HepG2 (cell line): ENCODE measurements around the gene MYH7B. TPM values are rescaled to one million over a fixed set of nuclear protein-coding genes. Genes with fewer than 3 reads are reported as not detected.
A peak's percentile ranks its signal among the peaks of the same experiment; 100 is the strongest.

Source experiments
- ATRX ChIP-seq: sonication (generic); formaldehyde crosslinking; IDR thresholded peaks from 2 replicates; pipeline ENCODE4 v1.4.0; 2020; ENCODE audit warnings: missing genetic modification reagents, borderline replicate concordance
- FOSL2 ChIP-seq: sonication (generic); formaldehyde crosslinking; IDR thresholded peaks from 2 replicates; pipeline ENCODE4 v1.4.0; 2020; ENCODE audit warnings: missing genetic modification reagents
- HMG20A ChIP-seq: IDR thresholded peaks from 2 replicates; pipeline ENCODE4 v1.6.1; 2016; ENCODE audit warnings: borderline replicate concordance
- HNRNPK ChIP-seq: fragments of 200-400 bp; formaldehyde crosslinking; IDR thresholded peaks from 2 replicates; pipeline ENCODE4 v1.6.1; 2018; ENCODE audit warnings: low read length, low read depth, moderate library complexity, mild to moderate bottlenecking; ENCODE audit not compliant: poor library complexity, severe bottlenecking
- NR2C2 ChIP-seq: sonication (generic); formaldehyde crosslinking; IDR thresholded peaks from 2 replicates; pipeline ENCODE4 v1.4.0; 2020; ENCODE audit warnings: missing genetic modification reagents, mild to moderate bottlenecking, moderate library complexity, borderline replicate concordance
- ZC3H13 ChIP-seq: sonication (generic); formaldehyde crosslinking; IDR thresholded peaks from 2 replicates; pipeline ENCODE4 v1.8.1; 2023; ENCODE audit warnings: mild to moderate bottlenecking, missing genetic modification reagents, moderate library complexity
- ZFP90 ChIP-seq: sonication (generic); formaldehyde crosslinking; IDR thresholded peaks from 2 replicates; pipeline ENCODE4 v1.8.0; 2022; ENCODE audit warnings: missing genetic modification reagents, mild to moderate bottlenecking, inconsistent platforms, borderline replicate concordance
- ZNF235 ChIP-seq: sonication (generic); formaldehyde crosslinking; IDR thresholded peaks from 2 replicates; pipeline ENCODE4 v1.8.1; 2023; ENCODE audit warnings: mild to moderate bottlenecking, missing genetic modification reagents, borderline replicate concordance
- ZNF292 ChIP-seq: sonication (generic); formaldehyde crosslinking; IDR thresholded peaks from 2 replicates; pipeline ENCODE4 v1.8.1; 2022; ENCODE audit warnings: mild to moderate bottlenecking, low read depth, missing genetic modification reagents, borderline replicate concordance
- polyA plus RNA-seq, 8 experiments: library from polyadenylated mRNA; depleted of rRNA in 3 of 8; stranded (reverse) in 7 of 8; unstranded in 1 of 8; fragments of >200 nt; fragmentation: Illumina TruSeq in 4 of 8; extraction: Trizol in 4 of 8; gene quantifications; 2 replicates each; pipeline versions ENCODE4 v1.2.1 to v1.2.3, GENCODE V29; 2011 to 2016; ENCODE audit warnings: low read depth in 4 of 8, missing spikeins in 1 of 8, mixed read lengths in 1 of 8; ENCODE audit not compliant: insufficient read depth in 1 of 8
- total RNA-seq, 5 experiments: library from RNA; depleted of rRNA; stranded (reverse); fragments of >200 nt; fragmentation: Illumina TruSeq; extraction: Trizol; gene quantifications; 2 replicates each; pipeline ENCODE4 v1.2.3, GENCODE V29; 2016; ENCODE audit warnings: low read depth in 1 of 5
- TF ChIP-seq, protein P1 (sequence below): sonication (generic); formaldehyde crosslinking; IDR thresholded peaks from 2 replicates; pipeline ENCODE4 v1.4.0; 2020; ENCODE audit warnings: low read depth, mild to moderate bottlenecking, missing genetic modification reagents
- TF ChIP-seq, protein P2 (sequence below): sonication (generic); formaldehyde crosslinking; IDR thresholded peaks from 2 replicates; pipeline ENCODE4 v1.5.0; 2020; ENCODE audit warnings: mild to moderate bottlenecking, missing genetic modification reagents
- TF ChIP-seq, protein P3 (sequence below), 2 experiments: IDR thresholded peaks; 2 replicates each; pipeline ENCODE4 v1.6.1; 2011 to 2012; ENCODE audit warnings: low read length in 2 of 2, borderline replicate concordance in 1 of 2, low read depth in 1 of 2, mild to moderate bottlenecking in 1 of 2, moderate library complexity in 1 of 2
- TF ChIP-seq, protein P4 (sequence below): sonication (generic); formaldehyde crosslinking; IDR thresholded peaks from 2 replicates; pipeline ENCODE4 v1.5.0; 2020; ENCODE audit warnings: mild to moderate bottlenecking, missing genetic modification reagents, borderline replicate concordance
- TF ChIP-seq, protein P5 (sequence below): sonication (generic); formaldehyde crosslinking; conservative IDR thresholded peaks from 2 replicates; pipeline ENCODE4 v1.4.0; 2020; ENCODE audit warnings: missing genetic modification reagents

Gene MYH7B
- total and polyA plus RNA-seq, 2 of the 13 experiments (the other 11 are each of a cell fraction or from before 2014, with no cell fraction given), result 0.05 to 0.20 TPM

DNA sequence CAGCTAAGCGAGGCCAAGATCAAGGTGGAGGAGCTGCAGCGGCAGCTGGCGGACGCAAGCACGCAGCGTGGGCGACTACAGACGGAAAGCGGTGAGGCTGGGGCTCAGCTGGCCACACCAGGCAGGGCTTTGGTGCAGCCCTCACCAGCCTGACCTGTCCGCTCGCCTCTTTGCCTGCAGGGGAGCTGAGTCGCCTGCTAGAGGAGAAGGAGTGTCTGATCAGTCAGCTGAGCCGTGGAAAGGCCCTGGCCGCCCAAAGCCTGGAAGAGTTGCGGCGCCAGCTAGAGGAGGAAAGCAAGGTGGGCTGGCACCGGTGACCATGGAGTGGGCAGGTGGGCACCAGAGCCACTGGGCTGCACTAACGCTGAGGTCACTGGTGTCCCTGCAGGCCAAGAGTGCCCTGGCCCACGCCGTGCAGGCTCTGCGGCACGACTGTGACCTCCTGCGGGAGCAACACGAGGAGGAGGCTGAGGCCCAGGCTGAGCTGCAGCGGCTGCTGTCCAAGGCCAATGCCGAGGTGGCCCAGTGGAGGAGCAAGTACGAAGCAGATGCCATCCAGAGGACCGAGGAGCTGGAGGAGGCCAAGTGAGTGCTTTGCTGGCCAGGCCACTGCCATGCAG is 42.8 kb downstream of the MYH7B start (continued):
- TF ChIP-seq ATRX (CRISPR knock-in tag), result no peak
- TF ChIP-seq HNRNPK, result no peak
- TF ChIP-seq FOSL2 (CRISPR knock-in tag), result no peak
- peak; percentile 83; the same call in 1 of the 2 replicates for TF ChIP-seq ZC3H13 (CRISPR knock-in tag)
- no peak for TF ChIP-seq ZFP90 (CRISPR knock-in tag)
- TF ChIP-seq ZNF292, result no peak
- TF ChIP-seq, protein P1, sequence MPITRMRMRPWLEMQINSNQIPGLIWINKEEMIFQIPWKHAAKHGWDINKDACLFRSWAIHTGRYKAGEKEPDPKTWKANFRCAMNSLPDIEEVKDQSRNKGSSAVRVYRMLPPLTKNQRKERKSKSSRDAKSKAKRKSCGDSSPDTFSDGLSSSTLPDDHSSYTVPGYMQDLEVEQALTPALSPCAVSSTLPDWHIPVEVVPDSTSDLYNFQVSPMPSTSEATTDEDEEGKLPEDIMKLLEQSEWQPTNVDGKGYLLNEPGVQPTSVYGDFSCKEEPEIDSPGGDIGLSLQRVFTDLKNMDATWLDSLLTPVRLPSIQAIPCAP, result no peak
- TF ChIP-seq, protein P2, sequence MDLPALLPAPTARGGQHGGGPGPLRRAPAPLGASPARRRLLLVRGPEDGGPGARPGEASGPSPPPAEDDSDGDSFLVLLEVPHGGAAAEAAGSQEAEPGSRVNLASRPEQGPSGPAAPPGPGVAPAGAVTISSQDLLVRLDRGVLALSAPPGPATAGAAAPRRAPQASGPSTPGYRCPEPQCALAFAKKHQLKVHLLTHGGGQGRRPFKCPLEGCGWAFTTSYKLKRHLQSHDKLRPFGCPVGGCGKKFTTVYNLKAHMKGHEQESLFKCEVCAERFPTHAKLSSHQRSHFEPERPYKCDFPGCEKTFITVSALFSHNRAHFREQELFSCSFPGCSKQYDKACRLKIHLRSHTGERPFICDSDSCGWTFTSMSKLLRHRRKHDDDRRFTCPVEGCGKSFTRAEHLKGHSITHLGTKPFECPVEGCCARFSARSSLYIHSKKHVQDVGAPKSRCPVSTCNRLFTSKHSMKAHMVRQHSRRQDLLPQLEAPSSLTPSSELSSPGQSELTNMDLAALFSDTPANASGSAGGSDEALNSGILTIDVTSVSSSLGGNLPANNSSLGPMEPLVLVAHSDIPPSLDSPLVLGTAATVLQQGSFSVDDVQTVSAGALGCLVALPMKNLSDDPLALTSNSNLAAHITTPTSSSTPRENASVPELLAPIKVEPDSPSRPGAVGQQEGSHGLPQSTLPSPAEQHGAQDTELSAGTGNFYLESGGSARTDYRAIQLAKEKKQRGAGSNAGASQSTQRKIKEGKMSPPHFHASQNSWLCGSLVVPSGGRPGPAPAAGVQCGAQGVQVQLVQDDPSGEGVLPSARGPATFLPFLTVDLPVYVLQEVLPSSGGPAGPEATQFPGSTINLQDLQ (CRISPR knock-in tag), result no peak
- no peak; the same call in 1 of the 2 replicates for TF ChIP-seq NR2C2 (CRISPR knock-in tag)
- TF ChIP-seq HMG20A, result no peak
- TF ChIP-seq, protein P3, sequence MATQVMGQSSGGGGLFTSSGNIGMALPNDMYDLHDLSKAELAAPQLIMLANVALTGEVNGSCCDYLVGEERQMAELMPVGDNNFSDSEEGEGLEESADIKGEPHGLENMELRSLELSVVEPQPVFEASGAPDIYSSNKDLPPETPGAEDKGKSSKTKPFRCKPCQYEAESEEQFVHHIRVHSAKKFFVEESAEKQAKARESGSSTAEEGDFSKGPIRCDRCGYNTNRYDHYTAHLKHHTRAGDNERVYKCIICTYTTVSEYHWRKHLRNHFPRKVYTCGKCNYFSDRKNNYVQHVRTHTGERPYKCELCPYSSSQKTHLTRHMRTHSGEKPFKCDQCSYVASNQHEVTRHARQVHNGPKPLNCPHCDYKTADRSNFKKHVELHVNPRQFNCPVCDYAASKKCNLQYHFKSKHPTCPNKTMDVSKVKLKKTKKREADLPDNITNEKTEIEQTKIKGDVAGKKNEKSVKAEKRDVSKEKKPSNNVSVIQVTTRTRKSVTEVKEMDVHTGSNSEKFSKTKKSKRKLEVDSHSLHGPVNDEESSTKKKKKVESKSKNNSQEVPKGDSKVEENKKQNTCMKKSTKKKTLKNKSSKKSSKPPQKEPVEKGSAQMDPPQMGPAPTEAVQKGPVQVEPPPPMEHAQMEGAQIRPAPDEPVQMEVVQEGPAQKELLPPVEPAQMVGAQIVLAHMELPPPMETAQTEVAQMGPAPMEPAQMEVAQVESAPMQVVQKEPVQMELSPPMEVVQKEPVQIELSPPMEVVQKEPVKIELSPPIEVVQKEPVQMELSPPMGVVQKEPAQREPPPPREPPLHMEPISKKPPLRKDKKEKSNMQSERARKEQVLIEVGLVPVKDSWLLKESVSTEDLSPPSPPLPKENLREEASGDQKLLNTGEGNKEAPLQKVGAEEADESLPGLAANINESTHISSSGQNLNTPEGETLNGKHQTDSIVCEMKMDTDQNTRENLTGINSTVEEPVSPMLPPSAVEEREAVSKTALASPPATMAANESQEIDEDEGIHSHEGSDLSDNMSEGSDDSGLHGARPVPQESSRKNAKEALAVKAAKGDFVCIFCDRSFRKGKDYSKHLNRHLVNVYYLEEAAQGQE (IDR thresholded peaks at IDR 0.05; ENCODE audit: borderline replicate concordance in 1 of 2, low read depth in 1 of 2, low read length in 2 of 2), result no peak
- TF ChIP-seq ZNF235 (CRISPR knock-in tag), result no peak
- TF ChIP-seq, protein P4, sequence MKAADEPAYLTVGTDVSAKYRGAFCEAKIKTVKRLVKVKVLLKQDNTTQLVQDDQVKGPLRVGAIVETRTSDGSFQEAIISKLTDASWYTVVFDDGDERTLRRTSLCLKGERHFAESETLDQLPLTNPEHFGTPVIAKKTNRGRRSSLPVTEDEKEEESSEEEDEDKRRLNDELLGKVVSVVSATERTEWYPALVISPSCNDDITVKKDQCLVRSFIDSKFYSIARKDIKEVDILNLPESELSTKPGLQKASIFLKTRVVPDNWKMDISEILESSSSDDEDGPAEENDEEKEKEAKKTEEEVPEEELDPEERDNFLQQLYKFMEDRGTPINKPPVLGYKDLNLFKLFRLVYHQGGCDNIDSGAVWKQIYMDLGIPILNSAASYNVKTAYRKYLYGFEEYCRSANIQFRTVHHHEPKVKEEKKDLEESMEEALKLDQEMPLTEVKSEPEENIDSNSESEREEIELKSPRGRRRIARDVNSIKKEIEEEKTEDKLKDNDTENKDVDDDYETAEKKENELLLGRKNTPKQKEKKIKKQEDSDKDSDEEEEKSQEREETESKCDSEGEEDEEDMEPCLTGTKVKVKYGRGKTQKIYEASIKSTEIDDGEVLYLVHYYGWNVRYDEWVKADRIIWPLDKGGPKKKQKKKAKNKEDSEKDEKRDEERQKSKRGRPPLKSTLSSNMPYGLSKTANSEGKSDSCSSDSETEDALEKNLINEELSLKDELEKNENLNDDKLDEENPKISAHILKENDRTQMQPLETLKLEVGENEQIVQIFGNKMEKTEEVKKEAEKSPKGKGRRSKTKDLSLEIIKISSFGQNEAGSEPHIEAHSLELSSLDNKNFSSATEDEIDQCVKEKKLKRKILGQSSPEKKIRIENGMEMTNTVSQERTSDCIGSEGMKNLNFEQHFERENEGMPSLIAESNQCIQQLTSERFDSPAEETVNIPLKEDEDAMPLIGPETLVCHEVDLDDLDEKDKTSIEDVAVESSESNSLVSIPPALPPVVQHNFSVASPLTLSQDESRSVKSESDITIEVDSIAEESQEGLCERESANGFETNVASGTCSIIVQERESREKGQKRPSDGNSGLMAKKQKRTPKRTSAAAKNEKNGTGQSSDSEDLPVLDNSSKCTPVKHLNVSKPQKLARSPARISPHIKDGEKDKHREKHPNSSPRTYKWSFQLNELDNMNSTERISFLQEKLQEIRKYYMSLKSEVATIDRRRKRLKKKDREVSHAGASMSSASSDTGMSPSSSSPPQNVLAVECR (CRISPR knock-in tag), result 0 out of 2 replicates have a peak, but pooled peaks have one; percentile 13
- TF ChIP-seq, protein P5, sequence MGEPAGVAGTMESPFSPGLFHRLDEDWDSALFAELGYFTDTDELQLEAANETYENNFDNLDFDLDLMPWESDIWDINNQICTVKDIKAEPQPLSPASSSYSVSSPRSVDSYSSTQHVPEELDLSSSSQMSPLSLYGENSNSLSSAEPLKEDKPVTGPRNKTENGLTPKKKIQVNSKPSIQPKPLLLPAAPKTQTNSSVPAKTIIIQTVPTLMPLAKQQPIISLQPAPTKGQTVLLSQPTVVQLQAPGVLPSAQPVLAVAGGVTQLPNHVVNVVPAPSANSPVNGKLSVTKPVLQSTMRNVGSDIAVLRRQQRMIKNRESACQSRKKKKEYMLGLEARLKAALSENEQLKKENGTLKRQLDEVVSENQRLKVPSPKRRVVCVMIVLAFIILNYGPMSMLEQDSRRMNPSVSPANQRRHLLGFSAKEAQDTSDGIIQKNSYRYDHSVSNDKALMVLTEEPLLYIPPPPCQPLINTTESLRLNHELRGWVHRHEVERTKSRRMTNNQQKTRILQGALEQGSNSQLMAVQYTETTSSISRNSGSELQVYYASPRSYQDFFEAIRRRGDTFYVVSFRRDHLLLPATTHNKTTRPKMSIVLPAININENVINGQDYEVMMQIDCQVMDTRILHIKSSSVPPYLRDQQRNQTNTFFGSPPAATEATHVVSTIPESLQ, result no peak
